Measurements from ENCODE around the gene GAREM1.
"Not testable (repeated sequence)": the region's sequence is repeated elsewhere in the genome, so short reads cannot be mapped to it uniquely, and the experiment has no call there.

The GAREM1 gene

GRCh38 chr18:32291623-32292022 is 179.1 kb downstream of the GAREM1 start:
- DNase-seq (ENCODE audit: low spot score), result not testable (repeated sequence)

GRCh38 chr18:32290810-32291209 is 179.9 kb downstream of the GAREM1 start:
- no peak for DNase-seq (ENCODE audit: low spot score)

GRCh38 chr18:32289483-32290075 is 181.1 kb downstream of the GAREM1 start:
- DNase-seq (ENCODE audit: low spot score), result peak; percentile 29

- no peak for DNase-seq (ENCODE audit: low spot score)
Measured at GRCh38 chr18:32287873-32288272, 182.8 kb downstream of the GAREM1 start.

GRCh38 chr18:32287249-32287648 is 183.4 kb downstream of the GAREM1 start:
- no peak for DNase-seq (ENCODE audit: low spot score)

GRCh38 chr18:32286749-32287148 is 183.9 kb downstream of the GAREM1 start:
- no peak for DNase-seq (ENCODE audit: low spot score)

GRCh38 chr18:32284284-32284683 is 186.4 kb downstream of the GAREM1 start:
- DNase-seq (ENCODE audit: low spot score), result no peak

- DNase-seq (ENCODE audit: low spot score), result no peak
Measured at GRCh38 chr18:32280911-32281310, 189.8 kb downstream of the GAREM1 start.

- DNase-seq (ENCODE audit: low spot score), result no peak
Measured at GRCh38 chr18:32280188-32280783, 190.4 kb downstream of the GAREM1 start.

- no peak for DNase-seq (ENCODE audit: low spot score)
Measured at GRCh38 chr18:32278177-32278799, 192.4 kb downstream of the GAREM1 start.

GRCh38 chr18:32277549-32277948 is 193.1 kb downstream of the GAREM1 start:
- no peak for DNase-seq (ENCODE audit: low spot score)

GRCh38 chr18:32276906-32277305 is 193.8 kb downstream of the GAREM1 start:
- DNase-seq (ENCODE audit: low spot score), result no peak

- DNase-seq (ENCODE audit: low spot score), result no peak
Measured at GRCh38 chr18:32276256-32276655, 194.4 kb downstream of the GAREM1 start.

- DNase-seq (ENCODE audit: low spot score), result no peak
Measured at GRCh38 chr18:32275221-32275620, 195.5 kb downstream of the GAREM1 start.

GRCh38 chr18:32274307-32274706 is 196.4 kb downstream of the GAREM1 start:
- DNase-seq (ENCODE audit: low spot score), result no peak

GRCh38 chr18:32271672-32272208 is 198.9 kb downstream of the GAREM1 start:
- DNase-seq (ENCODE audit: low spot score), result peak; percentile 12

GRCh38 chr18:32270341-32270740 is 200.3 kb downstream of the GAREM1 start:
- no peak for DNase-seq (ENCODE audit: low spot score)

- DNase-seq (ENCODE audit: low spot score), result no peak
Measured at GRCh38 chr18:32267463-32267862, 203.2 kb downstream of the GAREM1 start.

- no peak for DNase-seq (ENCODE audit: low spot score)
Measured at GRCh38 chr18:32264401-32264800, 206.3 kb downstream of the GAREM1 start.

GRCh38 chr18:32262092-32262491 is 208.6 kb downstream of the GAREM1 start:
- DNase-seq (ENCODE audit: low spot score), result no peak

- no peak for DNase-seq (ENCODE audit: low spot score)
Measured at GRCh38 chr18:32261003-32261402, 209.7 kb downstream of the GAREM1 start.

GRCh38 chr18:32259553-32259952 is 211.1 kb downstream of the GAREM1 start:
- no peak for DNase-seq (ENCODE audit: low spot score)

GRCh38 chr18:32258558-32259204 is 212.0 kb downstream of the GAREM1 start:
- no peak for DNase-seq (ENCODE audit: low spot score)
